ENCODE results near the gene LAD1.

- TF ChIP-seq NFRKB (IDR thresholded peaks at IDR 0.05) (no peak), SP1 (IDR thresholded peaks at IDR 0.05) (no peak), ZNF384 (IDR thresholded peaks at IDR 0.05) (no peak), FOXK2 (IDR thresholded peaks at IDR 0.05) (no peak), ARNT (IDR thresholded peaks at IDR 0.05) (no peak), BHLHE40 (IDR thresholded peaks at IDR 0.05; ENCODE audit: borderline replicate concordance) (no peak), SUZ12 (IDR thresholded peaks at IDR 0.05) (no peak), TARDBP (IDR thresholded peaks at IDR 0.05) (no peak), CTBP1 (IDR thresholded peaks at IDR 0.05; ENCODE audit: borderline replicate concordance) (no peak), HDGF (IDR thresholded peaks at IDR 0.05; ENCODE audit: borderline replicate concordance) (no peak), L3MBTL2 (conservative IDR thresholded peaks at IDR 0.05) (no peak), FOXM1 (IDR thresholded peaks at IDR 0.05; ENCODE audit: borderline replicate concordance) (no peak)
These were observed 41.3 kb downstream of the LAD1 start for GRCh38 chr1:201357636-201358348.

Measured in HEK293T (cell line).